HepG2 (cell line): ENCODE data around the gene CERS6. TPM values are rescaled to one million over a fixed set of nuclear protein-coding genes. Genes with fewer than 3 reads are reported as not detected.

Experiments used
- ASH2L ChIP-seq: fragments of 300-600, 200-600 bp; sonication (generic); IDR thresholded peaks from 2 replicates; pipeline ENCODE4 v1.7.0; 2017; ENCODE audit warnings: low read depth, mild to moderate bottlenecking, moderate library complexity, mixed read lengths, low read length; ENCODE audit not compliant: insufficient read length
- ATF7 ChIP-seq, 2 experiments: fragments of 450-650 bp in 1 of 2; sonication (generic) in 1 of 2; formaldehyde crosslinking in 1 of 2; IDR thresholded peaks; 2 replicates each; pipeline versions ENCODE4 v1.4.0 to v1.6.1; 2016 to 2020; ENCODE audit warnings: antibody characterized with exemption in 1 of 2, mild to moderate bottlenecking in 1 of 2, missing genetic modification reagents in 1 of 2
- CEBPG ChIP-seq: IDR thresholded peaks from 2 replicates; pipeline ENCODE4 v1.6.1; 2016
- KDM5B ChIP-seq: sonication (generic); formaldehyde crosslinking; IDR thresholded peaks from 2 replicates; pipeline ENCODE4 v1.4.0; 2020; ENCODE audit warnings: missing genetic modification reagents, mild to moderate bottlenecking, borderline replicate concordance
- KLF16 ChIP-seq, 2 experiments: sonication (generic) in 1 of 2; formaldehyde crosslinking in 1 of 2; IDR thresholded peaks; 2 replicates each; pipeline versions ENCODE4 v1.6.1 to v1.8.0; 2016 to 2023; ENCODE audit warnings: missing genetic modification reagents in 2 of 2, missing compliant biosample characterization in 1 of 2
- NFIB ChIP-seq: sonication (generic); formaldehyde crosslinking; IDR thresholded peaks from 2 replicates; pipeline ENCODE4 v1.9.0; 2021; ENCODE audit warnings: missing genetic modification reagents, mild to moderate bottlenecking, borderline replicate concordance
- PAF1 ChIP-seq: IDR thresholded peaks from 2 replicates; pipeline ENCODE4 v1.6.1; 2016; ENCODE audit warnings: missing genetic modification reagents, missing compliant biosample characterization
- SP2 ChIP-seq: sonication (generic); formaldehyde crosslinking; IDR thresholded peaks from 2 replicates; pipeline ENCODE4 v1.5.1; 2020; ENCODE audit warnings: mild to moderate bottlenecking, missing genetic modification reagents
- TAF1 ChIP-seq: sonication (generic); formaldehyde crosslinking; IDR thresholded peaks from 2 replicates; pipeline ENCODE4 v1.4.0; 2020; ENCODE audit warnings: missing genetic modification reagents
- YY1 ChIP-seq: IDR thresholded peaks from 2 replicates; pipeline ENCODE4 v1.6.1; 2011; ENCODE audit warnings: low read length, low read depth, moderate library complexity, mild to moderate bottlenecking; ENCODE audit not compliant: insufficient read depth, insufficient replicate concordance
- polyA plus RNA-seq, 8 experiments: library from polyadenylated mRNA; depleted of rRNA in 3 of 8; stranded (reverse) in 7 of 8; unstranded in 1 of 8; fragments of >200 nt; fragmentation: Illumina TruSeq in 4 of 8; extraction: Trizol in 4 of 8; gene quantifications; 2 replicates each; pipeline versions ENCODE4 v1.2.1 to v1.2.3, GENCODE V29; 2011 to 2016; ENCODE audit warnings: low read depth in 4 of 8, missing spikeins in 1 of 8, mixed read lengths in 1 of 8; ENCODE audit not compliant: insufficient read depth in 1 of 8
- total RNA-seq, 5 experiments: library from RNA; depleted of rRNA; stranded (reverse); fragments of >200 nt; fragmentation: Illumina TruSeq; extraction: Trizol; gene quantifications; 2 replicates each; pipeline ENCODE4 v1.2.3, GENCODE V29; 2016; ENCODE audit warnings: low read depth in 1 of 5
- TF ChIP-seq, protein P1 (sequence below): sonication (generic); formaldehyde crosslinking; IDR thresholded peaks from 2 replicates; pipeline ENCODE4 v1.4.0; 2020; ENCODE audit warnings: missing genetic modification reagents, borderline replicate concordance
- TF ChIP-seq, protein P2 (sequence below), 2 experiments: sonication (generic) in 1 of 2; formaldehyde crosslinking in 1 of 2; IDR thresholded peaks; 2 replicates each; pipeline versions ENCODE4 v1.6.1 to v1.9.0; 2014 to 2022; ENCODE audit warnings: antibody characterized with exemption in 1 of 2, borderline replicate concordance in 1 of 2, inconsistent platforms in 1 of 2, low read depth in 1 of 2, missing genetic modification reagents in 1 of 2
- TF ChIP-seq, protein P3 (sequence below): sonication (generic); formaldehyde crosslinking; IDR thresholded peaks from 2 replicates; pipeline ENCODE4 v1.4.0; 2020; ENCODE audit warnings: missing genetic modification reagents
- TF ChIP-seq, protein P4 (sequence below): sonication (generic); formaldehyde crosslinking; IDR thresholded peaks from 2 replicates; pipeline ENCODE4 v1.5.1; 2020; ENCODE audit warnings: mild to moderate bottlenecking, moderate library complexity, missing genetic modification reagents

The CERS6 gene
- total and polyA plus RNA-seq, 2 of the 13 experiments (the other 11 are each of a cell fraction or from before 2014, with no cell fraction given): 10.1 to 20.3 TPM

DNA sequence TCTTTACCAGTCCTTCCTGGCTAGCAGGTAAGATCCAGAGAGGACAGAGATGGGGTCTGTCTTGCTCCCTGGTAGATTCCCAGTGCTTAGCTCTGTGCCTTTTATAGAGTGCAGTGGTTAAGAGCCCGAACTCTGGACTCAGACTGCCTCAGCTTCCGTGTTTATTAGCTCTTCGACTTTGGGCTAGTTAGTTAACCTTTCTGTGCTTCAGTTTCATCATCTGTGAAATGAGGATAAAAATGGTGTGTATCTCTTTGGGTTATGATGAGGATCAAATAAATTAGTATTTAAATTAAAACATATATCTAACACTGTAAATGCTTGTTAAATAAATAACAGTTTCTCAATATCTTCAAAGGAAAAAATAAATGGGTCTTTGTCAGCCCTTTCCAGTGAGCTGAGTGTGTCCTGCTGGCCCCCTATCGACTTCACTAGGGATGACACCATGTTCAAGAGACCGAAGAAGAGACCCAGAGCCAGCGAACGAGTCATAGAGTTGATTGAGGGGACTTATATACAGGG lies 38.2 kb downstream of the CERS6 start (continued):
- TF ChIP-seq CEBPG (CRISPR knock-in tag) (peak; percentile 64), ATF7 (IDR thresholded peaks at IDR 0.05) (no peak), ATF7 (CRISPR knock-in tag; IDR thresholded peaks at IDR 0.05) (no peak), SP2 (no peak), KLF16 (CRISPR knock-in tag; IDR thresholded peaks at IDR 0.05) (0 out of 4 replicates have a peak, but pooled peaks of 1 of the 2 experiments have one; percentile 52), ASH2L (peak; percentile 81), YY1 (no peak), NFIB (CRISPR knock-in tag) (no peak), KDM5B (CRISPR knock-in tag) (no peak), PAF1 (CRISPR knock-in tag) (no peak), TAF1 (CRISPR knock-in tag) (no peak)
- TF ChIP-seq, protein P1, sequence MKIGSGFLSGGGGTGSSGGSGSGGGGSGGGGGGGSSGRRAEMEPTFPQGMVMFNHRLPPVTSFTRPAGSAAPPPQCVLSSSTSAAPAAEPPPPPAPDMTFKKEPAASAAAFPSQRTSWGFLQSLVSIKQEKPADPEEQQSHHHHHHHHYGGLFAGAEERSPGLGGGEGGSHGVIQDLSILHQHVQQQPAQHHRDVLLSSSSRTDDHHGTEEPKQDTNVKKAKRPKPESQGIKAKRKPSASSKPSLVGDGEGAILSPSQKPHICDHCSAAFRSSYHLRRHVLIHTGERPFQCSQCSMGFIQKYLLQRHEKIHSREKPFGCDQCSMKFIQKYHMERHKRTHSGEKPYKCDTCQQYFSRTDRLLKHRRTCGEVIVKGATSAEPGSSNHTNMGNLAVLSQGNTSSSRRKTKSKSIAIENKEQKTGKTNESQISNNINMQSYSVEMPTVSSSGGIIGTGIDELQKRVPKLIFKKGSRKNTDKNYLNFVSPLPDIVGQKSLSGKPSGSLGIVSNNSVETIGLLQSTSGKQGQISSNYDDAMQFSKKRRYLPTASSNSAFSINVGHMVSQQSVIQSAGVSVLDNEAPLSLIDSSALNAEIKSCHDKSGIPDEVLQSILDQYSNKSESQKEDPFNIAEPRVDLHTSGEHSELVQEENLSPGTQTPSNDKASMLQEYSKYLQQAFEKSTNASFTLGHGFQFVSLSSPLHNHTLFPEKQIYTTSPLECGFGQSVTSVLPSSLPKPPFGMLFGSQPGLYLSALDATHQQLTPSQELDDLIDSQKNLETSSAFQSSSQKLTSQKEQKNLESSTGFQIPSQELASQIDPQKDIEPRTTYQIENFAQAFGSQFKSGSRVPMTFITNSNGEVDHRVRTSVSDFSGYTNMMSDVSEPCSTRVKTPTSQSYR (CRISPR knock-in tag): no peak
- TF ChIP-seq, protein P2, sequence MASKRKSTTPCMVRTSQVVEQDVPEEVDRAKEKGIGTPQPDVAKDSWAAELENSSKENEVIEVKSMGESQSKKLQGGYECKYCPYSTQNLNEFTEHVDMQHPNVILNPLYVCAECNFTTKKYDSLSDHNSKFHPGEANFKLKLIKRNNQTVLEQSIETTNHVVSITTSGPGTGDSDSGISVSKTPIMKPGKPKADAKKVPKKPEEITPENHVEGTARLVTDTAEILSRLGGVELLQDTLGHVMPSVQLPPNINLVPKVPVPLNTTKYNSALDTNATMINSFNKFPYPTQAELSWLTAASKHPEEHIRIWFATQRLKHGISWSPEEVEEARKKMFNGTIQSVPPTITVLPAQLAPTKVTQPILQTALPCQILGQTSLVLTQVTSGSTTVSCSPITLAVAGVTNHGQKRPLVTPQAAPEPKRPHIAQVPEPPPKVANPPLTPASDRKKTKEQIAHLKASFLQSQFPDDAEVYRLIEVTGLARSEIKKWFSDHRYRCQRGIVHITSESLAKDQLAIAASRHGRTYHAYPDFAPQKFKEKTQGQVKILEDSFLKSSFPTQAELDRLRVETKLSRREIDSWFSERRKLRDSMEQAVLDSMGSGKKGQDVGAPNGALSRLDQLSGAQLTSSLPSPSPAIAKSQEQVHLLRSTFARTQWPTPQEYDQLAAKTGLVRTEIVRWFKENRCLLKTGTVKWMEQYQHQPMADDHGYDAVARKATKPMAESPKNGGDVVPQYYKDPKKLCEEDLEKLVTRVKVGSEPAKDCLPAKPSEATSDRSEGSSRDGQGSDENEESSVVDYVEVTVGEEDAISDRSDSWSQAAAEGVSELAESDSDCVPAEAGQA (IDR thresholded peaks at IDR 0.05; ENCODE audit: low read depth): no peak
- TF ChIP-seq, protein P2 (CRISPR knock-in tag; IDR thresholded peaks at IDR 0.05; ENCODE audit: borderline replicate concordance): no peak
- TF ChIP-seq, protein P3, sequence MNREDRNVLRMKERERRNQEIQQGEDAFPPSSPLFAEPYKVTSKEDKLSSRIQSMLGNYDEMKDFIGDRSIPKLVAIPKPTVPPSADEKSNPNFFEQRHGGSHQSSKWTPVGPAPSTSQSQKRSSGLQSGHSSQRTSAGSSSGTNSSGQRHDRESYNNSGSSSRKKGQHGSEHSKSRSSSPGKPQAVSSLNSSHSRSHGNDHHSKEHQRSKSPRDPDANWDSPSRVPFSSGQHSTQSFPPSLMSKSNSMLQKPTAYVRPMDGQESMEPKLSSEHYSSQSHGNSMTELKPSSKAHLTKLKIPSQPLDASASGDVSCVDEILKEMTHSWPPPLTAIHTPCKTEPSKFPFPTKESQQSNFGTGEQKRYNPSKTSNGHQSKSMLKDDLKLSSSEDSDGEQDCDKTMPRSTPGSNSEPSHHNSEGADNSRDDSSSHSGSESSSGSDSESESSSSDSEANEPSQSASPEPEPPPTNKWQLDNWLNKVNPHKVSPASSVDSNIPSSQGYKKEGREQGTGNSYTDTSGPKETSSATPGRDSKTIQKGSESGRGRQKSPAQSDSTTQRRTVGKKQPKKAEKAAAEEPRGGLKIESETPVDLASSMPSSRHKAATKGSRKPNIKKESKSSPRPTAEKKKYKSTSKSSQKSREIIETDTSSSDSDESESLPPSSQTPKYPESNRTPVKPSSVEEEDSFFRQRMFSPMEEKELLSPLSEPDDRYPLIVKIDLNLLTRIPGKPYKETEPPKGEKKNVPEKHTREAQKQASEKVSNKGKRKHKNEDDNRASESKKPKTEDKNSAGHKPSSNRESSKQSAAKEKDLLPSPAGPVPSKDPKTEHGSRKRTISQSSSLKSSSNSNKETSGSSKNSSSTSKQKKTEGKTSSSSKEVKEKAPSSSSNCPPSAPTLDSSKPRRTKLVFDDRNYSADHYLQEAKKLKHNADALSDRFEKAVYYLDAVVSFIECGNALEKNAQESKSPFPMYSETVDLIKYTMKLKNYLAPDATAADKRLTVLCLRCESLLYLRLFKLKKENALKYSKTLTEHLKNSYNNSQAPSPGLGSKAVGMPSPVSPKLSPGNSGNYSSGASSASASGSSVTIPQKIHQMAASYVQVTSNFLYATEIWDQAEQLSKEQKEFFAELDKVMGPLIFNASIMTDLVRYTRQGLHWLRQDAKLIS (CRISPR knock-in tag): no peak; the same call in 1 of the 2 replicates
- TF ChIP-seq, protein P4, sequence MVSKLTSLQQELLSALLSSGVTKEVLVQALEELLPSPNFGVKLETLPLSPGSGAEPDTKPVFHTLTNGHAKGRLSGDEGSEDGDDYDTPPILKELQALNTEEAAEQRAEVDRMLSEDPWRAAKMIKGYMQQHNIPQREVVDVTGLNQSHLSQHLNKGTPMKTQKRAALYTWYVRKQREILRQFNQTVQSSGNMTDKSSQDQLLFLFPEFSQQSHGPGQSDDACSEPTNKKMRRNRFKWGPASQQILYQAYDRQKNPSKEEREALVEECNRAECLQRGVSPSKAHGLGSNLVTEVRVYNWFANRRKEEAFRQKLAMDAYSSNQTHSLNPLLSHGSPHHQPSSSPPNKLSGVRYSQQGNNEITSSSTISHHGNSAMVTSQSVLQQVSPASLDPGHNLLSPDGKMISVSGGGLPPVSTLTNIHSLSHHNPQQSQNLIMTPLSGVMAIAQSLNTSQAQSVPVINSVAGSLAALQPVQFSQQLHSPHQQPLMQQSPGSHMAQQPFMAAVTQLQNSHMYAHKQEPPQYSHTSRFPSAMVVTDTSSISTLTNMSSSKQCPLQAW: no peak
